Measurements from ENCODE around the gene AGPAT1. TPM values are rescaled to one million over a fixed set of nuclear protein-coding genes. Genes with fewer than 3 reads are reported as not detected.

Gene AGPAT1
- polyA plus RNA-seq, 2 of the 4 experiments (the other 2 are of a cell fraction): 29.4 to 40.6 TPM

DNA sequence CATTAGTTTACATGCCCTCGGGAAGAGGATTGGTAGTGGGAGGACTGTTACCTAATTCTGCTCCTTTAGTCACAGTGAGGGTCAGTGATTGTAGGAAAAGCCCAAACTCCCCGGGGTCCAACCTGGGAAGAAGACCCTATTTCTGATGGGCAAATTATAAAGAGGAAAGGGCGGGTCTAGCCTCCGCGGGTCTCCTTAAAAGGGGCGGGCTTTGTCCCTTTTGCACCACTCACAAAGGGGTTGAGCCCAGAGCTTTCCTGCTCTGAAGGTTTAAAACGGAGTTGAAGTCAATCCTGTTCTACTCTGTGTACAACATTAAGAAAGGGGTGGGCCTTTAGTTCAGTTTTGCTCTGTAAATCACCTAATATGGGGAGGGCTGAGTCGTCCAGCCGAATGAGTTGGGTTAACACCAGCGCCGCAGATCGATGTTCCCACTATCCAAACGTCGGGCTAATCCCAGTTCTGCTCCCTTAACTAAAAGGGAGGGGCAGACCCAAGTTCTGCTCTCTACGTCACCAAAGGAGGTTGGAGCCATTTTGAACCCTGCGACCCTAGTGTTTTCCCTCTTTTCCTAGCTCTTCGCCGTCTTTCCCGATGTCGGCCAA is 1.4 kb upstream of the AGPAT1 start (continued):
- no peak for TF ChIP-seq SREBF2 (IDR thresholded peaks at IDR 0.05)
- TF ChIP-seq, protein P1, sequence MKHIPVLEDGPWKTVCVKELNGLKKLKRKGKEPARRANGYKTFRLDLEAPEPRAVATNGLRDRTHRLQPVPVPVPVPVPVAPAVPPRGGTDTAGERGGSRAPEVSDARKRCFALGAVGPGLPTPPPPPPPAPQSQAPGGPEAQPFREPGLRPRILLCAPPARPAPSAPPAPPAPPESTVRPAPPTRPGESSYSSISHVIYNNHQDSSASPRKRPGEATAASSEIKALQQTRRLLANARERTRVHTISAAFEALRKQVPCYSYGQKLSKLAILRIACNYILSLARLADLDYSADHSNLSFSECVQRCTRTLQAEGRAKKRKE (CRISPR knock-in tag; IDR thresholded peaks at IDR 0.05; ENCODE audit: low read depth): no peak
- TF ChIP-seq, protein P2, sequence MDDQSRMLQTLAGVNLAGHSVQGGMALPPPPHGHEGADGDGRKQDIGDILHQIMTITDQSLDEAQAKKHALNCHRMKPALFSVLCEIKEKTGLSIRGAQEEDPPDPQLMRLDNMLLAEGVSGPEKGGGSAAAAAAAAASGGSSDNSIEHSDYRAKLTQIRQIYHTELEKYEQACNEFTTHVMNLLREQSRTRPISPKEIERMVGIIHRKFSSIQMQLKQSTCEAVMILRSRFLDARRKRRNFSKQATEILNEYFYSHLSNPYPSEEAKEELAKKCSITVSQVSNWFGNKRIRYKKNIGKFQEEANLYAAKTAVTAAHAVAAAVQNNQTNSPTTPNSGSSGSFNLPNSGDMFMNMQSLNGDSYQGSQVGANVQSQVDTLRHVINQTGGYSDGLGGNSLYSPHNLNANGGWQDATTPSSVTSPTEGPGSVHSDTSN (IDR thresholded peaks at IDR 0.05): no peak
- TF ChIP-seq GATA3 (IDR thresholded peaks at IDR 0.05; ENCODE audit: borderline replicate concordance): no peak
- no peak for TF ChIP-seq TP53 (CRISPR knock-in tag; IDR thresholded peaks at IDR 0.05)
- no peak for TF ChIP-seq RAD21 (conservative IDR thresholded peaks at IDR 0.05 in 1 of 2, IDR thresholded peaks at IDR 0.05 in 1 of 2)
- no peak for TF ChIP-seq MAFK (IDR thresholded peaks at IDR 0.05; ENCODE audit: partially characterized antibody)
- no peak for TF ChIP-seq HOXA7 (CRISPR knock-in tag; IDR thresholded peaks at IDR 0.05)
- no peak for TF ChIP-seq CBX8 (IDR thresholded peaks at IDR 0.05)
- TF ChIP-seq, protein P3, sequence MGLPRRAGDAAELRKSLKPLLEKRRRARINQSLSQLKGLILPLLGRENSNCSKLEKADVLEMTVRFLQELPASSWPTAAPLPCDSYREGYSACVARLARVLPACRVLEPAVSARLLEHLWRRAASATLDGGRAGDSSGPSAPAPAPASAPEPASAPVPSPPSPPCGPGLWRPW (IDR thresholded peaks at IDR 0.05): no peak
- no peak for TF ChIP-seq CBX2 (IDR thresholded peaks at IDR 0.05; ENCODE audit: borderline replicate concordance, low read depth)
- no peak for TF ChIP-seq HOXB13 (CRISPR knock-in tag; IDR thresholded peaks at IDR 0.05; ENCODE audit: low read depth)
- no peak for TF ChIP-seq MAZ (IDR thresholded peaks at IDR 0.05; ENCODE audit: borderline replicate concordance, low read depth, low read length)
- no peak for TF ChIP-seq NPAS2 (CRISPR knock-in tag; IDR thresholded peaks at IDR 0.05; ENCODE audit: borderline replicate concordance)
- peak in 1 of 2 experiments; percentile 36; a peak in 2 of 5 replicates for TF ChIP-seq JUN (IDR thresholded peaks at IDR 0.05)
- TF ChIP-seq, protein P4, sequence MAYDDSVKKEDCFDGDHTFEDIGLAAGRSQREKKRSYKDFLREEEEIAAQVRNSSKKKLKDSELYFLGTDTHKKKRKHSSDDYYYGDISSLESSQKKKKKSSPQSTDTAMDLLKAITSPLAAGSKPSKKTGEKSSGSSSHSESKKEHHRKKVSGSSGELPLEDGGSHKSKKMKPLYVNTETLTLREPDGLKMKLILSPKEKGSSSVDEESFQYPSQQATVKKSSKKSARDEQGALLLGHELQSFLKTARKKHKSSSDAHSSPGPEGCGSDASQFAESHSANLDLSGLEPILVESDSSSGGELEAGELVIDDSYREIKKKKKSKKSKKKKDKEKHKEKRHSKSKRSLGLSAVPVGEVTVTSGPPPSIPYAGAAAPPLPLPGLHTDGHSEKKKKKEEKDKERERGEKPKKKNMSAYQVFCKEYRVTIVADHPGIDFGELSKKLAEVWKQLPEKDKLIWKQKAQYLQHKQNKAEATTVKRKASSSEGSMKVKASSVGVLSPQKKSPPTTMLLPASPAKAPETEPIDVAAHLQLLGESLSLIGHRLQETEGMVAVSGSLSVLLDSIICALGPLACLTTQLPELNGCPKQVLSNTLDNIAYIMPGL (CRISPR knock-in tag; IDR thresholded peaks at IDR 0.05; ENCODE audit: borderline replicate concordance): no peak
- no peak for TF ChIP-seq BHLHE40 (IDR thresholded peaks at IDR 0.05; ENCODE audit: low read depth, low read length)
- TF ChIP-seq JUNB (IDR thresholded peaks at IDR 0.05): no peak
- TF ChIP-seq FOXS1 (CRISPR knock-in tag; IDR thresholded peaks at IDR 0.05): no peak
- TF ChIP-seq, protein P5, sequence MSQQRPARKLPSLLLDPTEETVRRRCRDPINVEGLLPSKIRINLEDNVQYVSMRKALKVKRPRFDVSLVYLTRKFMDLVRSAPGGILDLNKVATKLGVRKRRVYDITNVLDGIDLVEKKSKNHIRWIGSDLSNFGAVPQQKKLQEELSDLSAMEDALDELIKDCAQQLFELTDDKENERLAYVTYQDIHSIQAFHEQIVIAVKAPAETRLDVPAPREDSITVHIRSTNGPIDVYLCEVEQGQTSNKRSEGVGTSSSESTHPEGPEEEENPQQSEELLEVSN (IDR thresholded peaks at IDR 0.05; ENCODE audit: borderline replicate concordance, low read depth): 0 out of 2 replicates have a peak, but pooled peaks have one; percentile 70
- no peak for TF ChIP-seq FOSL2 (IDR thresholded peaks at IDR 0.05)
- TF ChIP-seq FOSL2 (CRISPR knock-in tag; IDR thresholded peaks at IDR 0.05): no peak
- no peak for TF ChIP-seq KDM5A (IDR thresholded peaks at IDR 0.05)

DNA sequence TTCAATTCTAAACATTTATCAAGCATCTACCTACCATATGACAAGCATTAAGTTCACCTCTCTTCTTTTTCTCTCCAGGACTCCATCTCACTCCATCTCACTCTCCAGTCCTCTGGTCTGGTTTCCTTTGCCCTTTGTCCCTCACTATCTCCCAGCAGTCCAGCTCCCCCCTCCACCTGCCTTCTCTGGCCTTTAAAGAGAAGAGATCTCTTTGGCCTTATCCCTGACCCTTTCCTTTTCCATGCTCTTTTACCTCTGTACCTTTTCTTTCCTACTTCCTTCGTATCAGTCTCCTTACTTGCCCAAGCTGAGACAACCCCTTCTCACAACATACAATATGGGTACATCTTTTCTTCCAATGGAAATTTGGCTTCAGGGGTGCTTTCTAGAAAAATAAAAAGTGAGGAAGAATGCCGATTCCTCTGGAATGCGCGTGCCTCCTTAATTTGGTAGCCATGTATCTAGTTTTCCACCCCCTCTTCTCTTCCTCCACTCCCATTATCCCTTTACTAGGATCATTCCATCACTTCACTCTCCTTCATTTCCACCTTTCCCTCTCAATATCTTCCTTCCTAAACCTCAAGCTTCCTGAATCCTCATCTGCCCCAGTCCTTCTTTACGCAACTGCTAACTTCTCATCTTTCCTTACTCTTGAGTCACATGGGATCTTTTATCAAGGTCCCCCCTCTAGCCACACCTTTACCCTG is 745 bp upstream of the AGPAT1 start:
- WGBS (ENCODE audit: missing lambda C conversion rate): 38% methylated on average over 5 of the region's 5 CpGs
- Histone ChIP-seq H3K9me3 (no peaks in the 10 kb centered on the region), H3K27ac (peak overlapping the region; percentile 97 to 99), H3K4me2 (peak overlapping the region; percentile 93), H3K4me3 (peak overlapping the region; percentile 100), H3K4me1 (peaks cover 20% of the 10 kb centered on the region)
- TF ChIP-seq, protein P6, sequence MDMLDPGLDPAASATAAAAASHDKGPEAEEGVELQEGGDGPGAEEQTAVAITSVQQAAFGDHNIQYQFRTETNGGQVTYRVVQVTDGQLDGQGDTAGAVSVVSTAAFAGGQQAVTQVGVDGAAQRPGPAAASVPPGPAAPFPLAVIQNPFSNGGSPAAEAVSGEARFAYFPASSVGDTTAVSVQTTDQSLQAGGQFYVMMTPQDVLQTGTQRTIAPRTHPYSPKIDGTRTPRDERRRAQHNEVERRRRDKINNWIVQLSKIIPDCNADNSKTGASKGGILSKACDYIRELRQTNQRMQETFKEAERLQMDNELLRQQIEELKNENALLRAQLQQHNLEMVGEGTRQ (IDR thresholded peaks at IDR 0.05): 0 out of 2 replicates have a peak, but pooled peaks have one; percentile 15
- no peak for TF ChIP-seq CHD2 (IDR thresholded peaks at IDR 0.05; ENCODE audit: low read length, partially characterized antibody)
- no peak for TF ChIP-seq MYC (IDR thresholded peaks at IDR 0.05; ENCODE audit: borderline replicate concordance, low read length)
- no peak for TF ChIP-seq ZNF302 (CRISPR knock-in tag; IDR thresholded peaks at IDR 0.05)
- TF ChIP-seq FOSB (CRISPR knock-in tag; IDR thresholded peaks at IDR 0.05): no peak
- TF ChIP-seq CEBPB (IDR thresholded peaks at IDR 0.05): 0 out of 4 replicates have a peak, but pooled peaks of 1 of the 2 experiments have one; percentile 12
- TF ChIP-seq FOXS1 (CRISPR knock-in tag; IDR thresholded peaks at IDR 0.05): no peak
- no peak for TF ChIP-seq ZSCAN20 (CRISPR knock-in tag; IDR thresholded peaks at IDR 0.05)
- CTCF ChIA-PET: interaction anchor here (0.9 to 1.4 kb wide), 4 partner anchors 19 to 59 kb away, joined by 3 to 4 read pairs (median 4); no protein-coding TSS in a partner anchor
- DNase-seq (ENCODE audit: low read depth in 1 of 2, low spot score in 1 of 2) (peak in 1 of 2 experiments; percentile 51), FAIRE-seq (no peak), ATAC-seq (peak; percentile 0 to 14; a peak in 4 of 6 replicates)
- POLR2A ChIA-PET: interaction anchor here (0.5 to 2.5 kb wide), 7 partner anchors 11 to 269 kb away, joined by 3 to 24 read pairs (median 6); partner anchors contain the start of genes FKBPL and PBX2
